ENCODE measurements around the gene PDE4B.

The PDE4B gene

GRCh38 chr1:65792669-65793358 lies at the start of gene PDE4B:
Gene PDE4B, plus strand, starts transcription at chr1:65792895.
- no peak within 1 kb of the TSS for H3K27ac Mint-ChIP-seq
- no peaks in the 10 kb centered on the region for H3K36me3 Mint-ChIP-seq (ENCODE audit: low read depth)
- peak within 1 kb of the TSS; percentile 78 for H3K4me3 Mint-ChIP-seq
- H3K4me1 Mint-ChIP-seq (ENCODE audit: low read depth) = peaks cover 40% of the 10 kb centered on the region
- intact Hi-C loops (cut with micrococcal nuclease) = no loop called here
- peaks cover 15% of the 10 kb centered on the region for H3K9me3 Mint-ChIP-seq
- peaks cover 50% of the 10 kb centered on the region for H3K27me3 Mint-ChIP-seq

DNA sequence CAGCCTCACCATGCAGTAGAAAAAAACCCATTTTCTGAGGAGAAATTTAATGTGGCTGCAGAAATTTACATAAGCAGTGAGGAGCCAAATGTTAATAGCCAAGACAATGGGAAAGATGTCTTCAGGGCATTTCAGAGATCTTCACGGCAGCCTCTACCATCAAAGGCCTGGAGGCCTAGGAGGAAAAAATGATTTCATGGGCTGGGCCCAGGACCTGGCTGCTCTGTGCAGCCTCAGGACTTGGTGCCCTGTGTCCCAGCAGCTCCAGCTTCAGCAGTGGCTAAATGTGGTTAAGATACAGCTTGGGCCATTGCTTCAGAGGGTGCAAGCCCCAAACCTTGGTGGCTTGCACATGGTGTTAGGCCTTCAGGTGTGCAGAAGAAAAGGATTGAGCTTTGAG lies 48.0 kb upstream of the PDE4B start:
- no peak overlapping the region for H3K27ac Mint-ChIP-seq
- H3K27me3 Mint-ChIP-seq = no peaks in the 10 kb centered on the region
- H3K4me1 Mint-ChIP-seq (ENCODE audit: low read depth) = no peaks in the 10 kb centered on the region
- H3K9me3 Mint-ChIP-seq = peaks cover 54% of the 10 kb centered on the region
- H3K36me3 Mint-ChIP-seq (ENCODE audit: low read depth) = no peaks in the 10 kb centered on the region
- intact Hi-C loops (cut with micrococcal nuclease) = no loop called here
- no peak overlapping the region for H3K4me3 Mint-ChIP-seq

DNA sequence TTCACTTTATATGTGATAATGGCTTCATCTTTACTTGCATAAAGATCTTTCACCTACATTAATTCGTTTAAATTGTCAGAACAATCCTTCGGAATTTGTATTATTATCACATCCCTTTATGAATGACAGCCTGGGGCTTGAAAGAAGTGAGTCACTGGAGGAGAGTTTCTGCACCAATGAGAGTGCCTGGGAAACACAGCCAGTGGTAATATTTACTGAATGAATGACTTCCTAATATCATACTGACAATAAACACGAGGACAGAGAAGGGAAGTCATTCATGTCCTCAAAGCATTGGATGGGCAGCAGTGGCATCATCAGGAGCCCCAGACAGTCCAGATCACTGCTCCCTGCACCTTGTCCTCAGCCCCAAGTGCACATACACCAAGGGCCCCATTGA lies 40.7 kb upstream of the PDE4B start:
- H3K27ac Mint-ChIP-seq = no peak overlapping the region
- intact Hi-C loops (cut with micrococcal nuclease) = no loop called here
- no peaks in the 10 kb centered on the region for H3K27me3 Mint-ChIP-seq
- H3K4me1 Mint-ChIP-seq (ENCODE audit: low read depth) = no peaks in the 10 kb centered on the region
- peaks cover under 1% of the 10 kb centered on the region for H3K9me3 Mint-ChIP-seq
- no peaks in the 10 kb centered on the region for H3K36me3 Mint-ChIP-seq (ENCODE audit: low read depth)
- no peak overlapping the region for H3K4me3 Mint-ChIP-seq

GRCh38 chr1:65756616-65757015 lies 36.1 kb upstream of the PDE4B start:
- no peak overlapping the region for H3K4me3 Mint-ChIP-seq
- no peaks in the 10 kb centered on the region for H3K27me3 Mint-ChIP-seq
- H3K27ac Mint-ChIP-seq = no peak overlapping the region
- H3K9me3 Mint-ChIP-seq = no peaks in the 10 kb centered on the region
- intact Hi-C loops (cut with micrococcal nuclease) = no loop called here
- H3K4me1 Mint-ChIP-seq (ENCODE audit: low read depth) = no peaks in the 10 kb centered on the region
- no peaks in the 10 kb centered on the region for H3K36me3 Mint-ChIP-seq (ENCODE audit: low read depth)

- Mint-ChIP-seq H3K4me3 (no peak overlapping the region), H3K4me1 (ENCODE audit: low read depth) (no peaks in the 10 kb centered on the region), H3K27ac (no peak overlapping the region), H3K36me3 (ENCODE audit: low read depth) (no peaks in the 10 kb centered on the region), H3K27me3 (no peaks in the 10 kb centered on the region), H3K9me3 (no peaks in the 10 kb centered on the region)
- intact Hi-C loops (cut with micrococcal nuclease) = no loop called here
Observed at GRCh38 chr1:65757531-65757930, 35.2 kb upstream of the PDE4B start.

- Mint-ChIP-seq H3K27ac (no peak overlapping the region), H3K27me3 (no peaks in the 10 kb centered on the region), H3K4me3 (no peak overlapping the region), H3K36me3 (ENCODE audit: low read depth) (no peaks in the 10 kb centered on the region), H3K4me1 (ENCODE audit: low read depth) (no peaks in the 10 kb centered on the region), H3K9me3 (no peaks in the 10 kb centered on the region)
- intact Hi-C loops (cut with micrococcal nuclease) = no loop called here
Observed at GRCh38 chr1:65758128-65758527, 34.6 kb upstream of the PDE4B start.

DNA sequence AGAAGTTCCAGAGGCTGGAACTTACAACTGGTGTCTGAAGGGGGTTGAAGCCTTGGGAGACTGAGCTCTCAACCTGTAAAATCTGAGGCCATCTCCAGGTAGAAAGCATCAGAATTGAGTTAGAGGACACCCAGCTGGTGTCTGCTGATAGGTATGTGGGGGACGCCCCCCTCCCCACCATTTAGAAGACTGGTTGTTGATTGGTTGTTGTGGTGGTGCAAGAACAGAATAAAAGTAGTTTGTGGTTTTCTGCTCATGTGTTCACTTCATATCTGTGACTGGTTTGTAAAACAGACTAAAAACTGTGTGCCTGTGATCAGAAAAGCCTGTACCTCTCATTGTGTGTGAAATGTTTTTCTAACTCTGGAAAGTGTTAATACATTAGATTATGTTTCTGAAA lies 33.2 kb upstream of the PDE4B start:
- no peak overlapping the region for H3K4me3 Mint-ChIP-seq
- no peaks in the 10 kb centered on the region for H3K27me3 Mint-ChIP-seq
- no peaks in the 10 kb centered on the region for H3K36me3 Mint-ChIP-seq (ENCODE audit: low read depth)
- intact Hi-C loops (cut with micrococcal nuclease) = no loop called here
- no peaks in the 10 kb centered on the region for H3K9me3 Mint-ChIP-seq
- H3K27ac Mint-ChIP-seq = no peak overlapping the region
- no peaks in the 10 kb centered on the region for H3K4me1 Mint-ChIP-seq (ENCODE audit: low read depth)

DNA sequence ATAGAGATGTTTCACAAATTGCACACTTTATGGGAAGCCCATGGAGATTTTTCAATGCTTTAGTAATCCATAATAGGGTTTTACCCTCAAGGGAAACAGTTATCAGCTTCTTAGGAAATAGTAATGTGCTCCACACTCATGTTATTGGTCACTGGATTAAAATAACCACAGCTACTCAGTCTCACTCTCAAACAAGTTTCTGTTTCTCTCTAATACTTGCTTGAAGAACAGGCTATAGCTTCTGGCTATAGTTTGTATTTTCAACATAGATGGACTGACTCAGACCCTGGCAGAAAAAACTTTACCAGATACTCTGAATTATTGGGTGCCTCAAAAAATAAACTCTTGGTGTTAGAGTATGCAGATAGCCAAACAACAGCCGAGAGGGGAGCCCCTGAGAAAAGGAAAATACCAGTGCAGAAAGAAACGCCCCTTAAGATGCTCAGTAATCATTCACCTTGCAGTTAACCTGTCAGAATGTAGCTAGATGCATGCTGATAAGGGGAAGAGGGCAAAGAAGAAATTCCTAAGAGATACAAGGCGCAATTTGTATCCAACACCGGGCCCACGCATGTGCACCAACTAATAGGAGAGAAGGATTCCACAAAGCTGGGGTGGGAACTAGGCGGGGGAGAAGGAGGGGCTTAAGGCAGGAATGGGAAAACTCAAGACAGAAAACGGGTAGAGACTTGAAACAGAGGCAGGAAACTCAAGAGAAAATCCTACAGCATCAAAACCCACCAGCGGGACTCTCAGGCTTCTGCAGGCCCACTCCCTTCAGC lies 30.4 kb upstream of the PDE4B start:
- no peak overlapping the region for H3K4me3 Mint-ChIP-seq

GRCh38 chr1:65764052-65764451 lies 28.6 kb upstream of the PDE4B start:
- no peaks in the 10 kb centered on the region for H3K27me3 Mint-ChIP-seq
- peaks cover 20% of the 10 kb centered on the region for H3K9me3 Mint-ChIP-seq
- no peaks in the 10 kb centered on the region for H3K4me1 Mint-ChIP-seq (ENCODE audit: low read depth)
- no peak overlapping the region for H3K4me3 Mint-ChIP-seq
- no peak overlapping the region for H3K27ac Mint-ChIP-seq
- intact Hi-C loops (cut with micrococcal nuclease) = no loop called here
- no peaks in the 10 kb centered on the region for H3K36me3 Mint-ChIP-seq (ENCODE audit: low read depth)

More for the DNA sequence above, 30.4 kb upstream of the PDE4B start:
- Mint-ChIP-seq H3K36me3 (ENCODE audit: low read depth) (no peaks in the 10 kb centered on the region), H3K9me3 (peaks cover 20% of the 10 kb centered on the region), H3K27me3 (no peaks in the 10 kb centered on the region), H3K27ac (no peak overlapping the region), H3K4me1 (ENCODE audit: low read depth) (no peaks in the 10 kb centered on the region)
- intact Hi-C loops (cut with micrococcal nuclease) = no loop called here

GRCh38 chr1:65765631-65766030 lies 27.1 kb upstream of the PDE4B start:
- H3K27ac Mint-ChIP-seq = no peak overlapping the region
- no peaks in the 10 kb centered on the region for H3K36me3 Mint-ChIP-seq (ENCODE audit: low read depth)
- no peak overlapping the region for H3K4me3 Mint-ChIP-seq
- intact Hi-C loops (cut with micrococcal nuclease) = no loop called here
- no peaks in the 10 kb centered on the region for H3K27me3 Mint-ChIP-seq
- H3K9me3 Mint-ChIP-seq = peaks cover 20% of the 10 kb centered on the region
- no peaks in the 10 kb centered on the region for H3K4me1 Mint-ChIP-seq (ENCODE audit: low read depth)

GRCh38 chr1:65769636-65770035 lies 23.1 kb upstream of the PDE4B start:
- Mint-ChIP-seq H3K36me3 (ENCODE audit: low read depth) (no peaks in the 10 kb centered on the region), H3K4me3 (no peak overlapping the region), H3K4me1 (ENCODE audit: low read depth) (no peaks in the 10 kb centered on the region), H3K9me3 (peaks cover 20% of the 10 kb centered on the region), H3K27ac (no peak overlapping the region), H3K27me3 (no peaks in the 10 kb centered on the region)
- intact Hi-C loops (cut with micrococcal nuclease) = no loop called here

GRCh38 chr1:65772607-65773006 lies 20.1 kb upstream of the PDE4B start:
- Mint-ChIP-seq H3K9me3 (peaks cover 6% of the 10 kb centered on the region), H3K4me1 (ENCODE audit: low read depth) (no peaks in the 10 kb centered on the region), H3K36me3 (ENCODE audit: low read depth) (no peaks in the 10 kb centered on the region), H3K4me3 (no peak overlapping the region), H3K27ac (no peak overlapping the region), H3K27me3 (no peaks in the 10 kb centered on the region)
- intact Hi-C loops (cut with micrococcal nuclease) = no loop called here

DNA sequence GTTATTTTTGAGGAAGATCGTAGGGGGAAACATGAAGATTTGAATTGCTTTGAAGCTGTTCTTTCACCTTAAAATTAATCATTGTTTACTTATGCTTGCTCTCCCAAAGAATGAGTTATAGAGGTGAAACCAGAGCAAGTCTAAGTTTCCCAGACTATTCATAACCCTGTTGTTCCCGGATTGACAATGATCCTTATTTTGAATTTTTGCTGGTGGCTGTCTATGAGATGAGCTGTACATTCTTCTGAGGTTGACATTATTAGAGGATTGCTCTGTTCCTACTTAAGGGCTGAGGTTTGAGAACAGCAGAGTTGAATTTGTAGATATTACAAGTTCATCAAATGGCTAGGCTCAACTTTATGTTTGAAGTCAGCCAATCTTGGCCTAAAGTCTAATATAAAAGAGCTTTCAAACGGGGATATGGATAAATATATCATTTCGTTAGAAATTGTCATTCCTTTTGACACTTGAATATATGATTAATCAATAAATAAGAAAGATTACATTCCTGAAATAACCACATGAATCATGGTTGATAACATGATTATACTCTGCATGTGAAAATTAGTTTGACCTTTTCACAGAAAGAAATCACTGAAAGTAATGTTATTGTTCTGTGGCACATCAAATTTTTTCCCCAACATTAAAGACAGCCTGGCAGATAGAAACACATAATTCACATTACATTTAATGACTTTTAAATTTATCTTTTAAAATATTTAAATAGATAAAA lies 19.1 kb upstream of the PDE4B start:
- H3K9me3 Mint-ChIP-seq = peaks cover 9% of the 10 kb centered on the region
- H3K4me3 Mint-ChIP-seq = no peak overlapping the region
- H3K27me3 Mint-ChIP-seq = no peaks in the 10 kb centered on the region
- H3K36me3 Mint-ChIP-seq (ENCODE audit: low read depth) = no peaks in the 10 kb centered on the region
- H3K27ac Mint-ChIP-seq = no peak overlapping the region
- H3K4me1 Mint-ChIP-seq (ENCODE audit: low read depth) = no peaks in the 10 kb centered on the region
- intact Hi-C loops (cut with micrococcal nuclease) = no loop called here

DNA sequence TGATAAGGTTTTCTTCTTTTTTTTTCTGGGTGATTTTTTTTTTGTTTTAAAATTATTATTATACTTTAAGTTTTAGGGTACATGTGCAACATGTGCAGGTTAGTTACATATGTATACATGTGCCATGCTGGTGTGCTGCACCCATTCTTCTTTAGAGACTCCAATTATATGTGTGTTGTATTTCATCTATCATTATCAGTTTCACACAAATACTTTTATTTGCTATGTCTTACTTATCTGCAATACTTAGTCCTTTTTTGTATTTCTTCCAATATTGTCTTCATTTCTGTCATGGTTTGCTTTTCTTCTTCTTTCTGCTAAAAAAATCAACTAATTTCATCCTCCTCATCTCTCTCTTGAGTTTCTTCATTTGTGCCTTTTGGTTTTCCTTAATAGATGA lies 3.9 kb upstream of the PDE4B start:
- peaks cover 15% of the 10 kb centered on the region for H3K9me3 Mint-ChIP-seq
- intact Hi-C loops (cut with micrococcal nuclease) = no loop called here
- H3K27ac Mint-ChIP-seq = no peak overlapping the region
- H3K36me3 Mint-ChIP-seq (ENCODE audit: low read depth) = no peaks in the 10 kb centered on the region
- peaks cover 38% of the 10 kb centered on the region for H3K4me1 Mint-ChIP-seq (ENCODE audit: low read depth)
- H3K4me3 Mint-ChIP-seq = no peak overlapping the region
- H3K27me3 Mint-ChIP-seq = peaks cover 19% of the 10 kb centered on the region
